Peyer's patch (tissue), 4 donors: ENCODE measurements around the gene STK24.

ENCODE experiments used
- CTCF ChIP-seq, 6 experiments: fragments of 450-650 bp in 4 of 6; fragments of 200-600 bp in 2 of 6; sonication (generic) in 1 of 6; IDR thresholded peaks; one replicate each; pipeline ENCODE4 v1.5.1; 2017 to 2019; ENCODE audit warnings: antibody characterized with exemption in 6 of 6, mild to moderate bottlenecking in 3 of 6, moderate library complexity in 1 of 6
- POLR2A ChIP-seq, 2 donors: fragments of 450-650 bp; IDR thresholded peaks; one replicate each; pipeline ENCODE4 v1.5.1; 2017; ENCODE audit warnings: antibody characterized with exemption in 2 of 2, mild to moderate bottlenecking in 2 of 2, moderate library complexity in 2 of 2

GRCh38 chr13:98479496-98480003 lies 97.4 kb downstream of the STK24 start:
- TF ChIP-seq POLR2A (IDR thresholded peaks at IDR 0.05) = no peak
- no peak for TF ChIP-seq CTCF (IDR thresholded peaks at IDR 0.05)
